GM19468 (cell line): ENCODE measurements around the gene SLC7A7.
"Not testable (repeated sequence)": the region's sequence is repeated elsewhere in the genome, so short reads cannot be mapped to it uniquely, and the experiment has no call there.

Experiments
- ATAC-seq: cut with Tn5 transposase; IDR thresholded peaks from one replicate; pipeline ENCODE4 v1.9.1; 2021; ENCODE audit warnings: mild to moderate bottlenecking, moderate library complexity, moderate number of reproducible peaks; ENCODE audit not compliant: unreplicated experiment; ENCODE audit errors: extremely low read depth

SLC7A7 gene

GRCh38 chr14:22814941-22815713, at the start of gene SLC7A7:
TSS of gene SLC7A7 (minus strand) at chr14:22815435. CDS start at chr14:22813398, 2,037 bp downstream.
- no peak for ATAC-seq

GRCh38 chr14:22864979-22865378, 49.7 kb upstream of the SLC7A7 start:
- ATAC-seq: no peak

DNA sequence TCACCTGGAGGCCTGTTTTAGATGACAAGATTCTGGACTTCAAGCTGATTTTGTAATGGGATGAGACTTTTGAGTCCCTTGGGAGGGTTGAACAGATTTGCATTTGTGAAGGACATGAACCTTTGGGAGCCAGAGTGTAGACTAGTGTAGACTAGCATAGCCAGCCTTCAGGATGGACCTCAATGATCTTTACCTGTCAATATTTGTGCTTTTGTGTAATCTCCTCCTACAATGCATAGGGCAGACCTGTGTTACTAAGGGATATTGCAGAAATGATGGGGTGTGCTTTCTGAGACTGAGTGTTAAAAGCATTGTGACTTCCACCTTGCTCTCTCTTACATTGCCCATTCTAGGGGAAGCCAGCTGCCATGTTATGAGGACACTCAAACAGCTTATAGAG, 46.4 kb upstream of the SLC7A7 start:
- ATAC-seq: no peak

DNA sequence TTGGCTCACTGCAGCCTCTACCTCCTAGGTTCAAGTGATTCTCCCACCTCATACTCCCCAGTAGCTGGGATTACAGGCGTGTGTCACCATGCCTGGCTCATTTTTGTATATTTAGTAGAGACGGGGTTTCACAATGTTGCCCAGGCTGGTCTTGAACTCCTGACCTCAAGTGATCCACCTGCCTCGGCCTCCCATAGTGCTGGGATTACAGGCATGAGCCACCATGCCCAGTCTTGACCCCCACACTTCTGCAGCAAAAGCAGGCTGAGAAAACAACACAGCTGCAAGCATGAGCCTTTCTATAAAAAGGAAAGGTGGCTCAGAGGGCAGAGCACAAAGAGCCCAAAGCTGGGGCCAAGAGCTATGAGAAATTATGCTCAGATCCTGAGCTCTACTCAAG, 45.1 kb upstream of the SLC7A7 start:
- ATAC-seq: not testable (repeated sequence)

GRCh38 chr14:22856428-22856827, 41.2 kb upstream of the SLC7A7 start:
- ATAC-seq: no peak

DNA sequence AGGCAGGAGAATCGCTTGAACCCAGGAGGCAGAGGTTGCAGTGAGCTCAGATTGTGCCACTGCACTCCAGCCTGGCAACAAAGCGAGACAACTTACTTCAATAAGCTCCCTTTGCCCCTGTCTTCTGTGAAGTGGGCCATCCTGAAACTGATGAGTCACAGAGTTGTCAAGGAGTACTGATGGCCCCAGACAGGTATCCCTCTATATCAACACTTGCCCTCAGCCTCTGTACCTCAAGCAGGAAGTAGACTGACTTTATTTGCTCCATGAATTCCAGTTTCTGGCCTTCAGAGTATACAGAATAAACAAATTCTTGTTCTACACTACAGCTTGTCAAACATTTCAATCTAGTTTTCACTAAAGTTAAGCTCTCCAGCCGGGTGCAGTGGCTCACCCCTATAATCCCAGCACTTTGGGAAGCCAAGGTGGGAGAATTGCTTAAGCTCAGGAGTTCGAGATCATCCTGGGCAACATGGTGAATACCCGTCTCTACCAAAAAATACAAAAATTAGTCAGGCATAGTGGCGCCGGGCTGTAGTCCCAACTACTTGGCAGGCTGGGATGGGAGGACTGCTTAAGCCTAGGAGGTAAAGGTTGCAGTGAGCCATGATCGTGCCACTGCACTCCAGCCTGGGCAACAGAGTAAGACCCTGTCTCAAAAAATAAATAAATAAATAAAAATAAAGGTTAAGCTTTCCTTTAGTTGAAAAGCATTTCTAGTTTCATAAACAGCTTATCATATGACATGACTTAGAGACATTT, 39.9 kb upstream of the SLC7A7 start:
- no peak for ATAC-seq

- ATAC-seq: not testable (repeated sequence)
Observed at GRCh38 chr14:22854296-22854695, 39.1 kb upstream of the SLC7A7 start.

DNA sequence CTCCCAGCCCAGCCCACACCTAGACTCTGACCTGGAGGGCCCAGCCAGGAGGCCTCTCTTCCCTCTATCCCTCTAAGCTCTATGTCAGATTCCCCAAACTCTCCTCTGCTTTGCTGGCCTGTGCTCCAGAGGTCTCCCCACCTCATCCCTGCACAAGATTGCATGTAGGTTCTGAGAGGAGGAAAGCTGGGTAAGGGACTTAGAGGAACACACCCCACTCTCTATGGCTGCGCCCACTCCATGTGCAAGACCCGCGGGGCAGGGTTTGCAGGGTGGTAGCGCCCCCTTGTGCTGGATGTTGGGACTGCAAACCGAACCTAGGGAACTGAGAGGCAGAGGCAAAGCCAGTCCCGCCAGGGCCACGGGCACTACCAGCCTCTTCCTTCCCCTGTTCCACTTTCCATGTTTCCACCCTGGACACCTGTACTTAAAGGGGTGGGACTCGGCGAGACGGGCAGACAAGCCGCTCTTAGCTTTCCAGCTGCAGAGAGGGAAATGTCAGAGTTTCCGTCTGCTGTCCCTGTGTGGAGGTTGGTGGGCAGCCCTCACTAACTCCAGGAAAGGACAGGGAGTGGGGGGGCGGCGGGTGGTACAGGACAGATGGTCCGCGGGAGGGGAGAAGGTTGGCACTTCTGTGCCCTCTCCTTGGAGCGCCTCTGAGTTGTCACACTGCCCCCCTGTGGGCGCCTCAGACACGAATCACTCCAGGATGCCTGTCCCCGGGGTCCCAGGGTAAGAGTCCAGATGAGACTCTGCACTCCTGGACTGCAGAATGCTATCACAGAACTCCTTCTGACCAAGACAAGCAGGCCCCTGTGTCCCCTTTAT, 37.9 kb upstream of the SLC7A7 start:
- ATAC-seq: no peak

DNA sequence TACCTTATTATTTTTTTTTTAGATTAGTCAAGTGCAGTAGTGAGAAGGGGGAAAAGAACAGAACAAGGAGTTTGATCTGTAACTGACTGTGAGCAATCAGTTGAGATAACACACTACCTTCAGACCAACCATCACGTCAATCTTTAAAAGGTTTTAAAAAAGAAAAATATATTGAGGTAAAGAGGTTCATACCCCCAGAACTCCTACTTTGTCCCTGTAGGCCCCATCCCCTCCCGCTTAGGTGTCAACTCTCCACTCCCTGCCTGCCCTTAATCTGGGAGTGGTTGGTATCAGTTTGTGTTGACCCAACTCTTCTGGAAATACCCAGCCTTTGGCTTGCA, 37.3 kb upstream of the SLC7A7 start:
- no peak for ATAC-seq

DNA sequence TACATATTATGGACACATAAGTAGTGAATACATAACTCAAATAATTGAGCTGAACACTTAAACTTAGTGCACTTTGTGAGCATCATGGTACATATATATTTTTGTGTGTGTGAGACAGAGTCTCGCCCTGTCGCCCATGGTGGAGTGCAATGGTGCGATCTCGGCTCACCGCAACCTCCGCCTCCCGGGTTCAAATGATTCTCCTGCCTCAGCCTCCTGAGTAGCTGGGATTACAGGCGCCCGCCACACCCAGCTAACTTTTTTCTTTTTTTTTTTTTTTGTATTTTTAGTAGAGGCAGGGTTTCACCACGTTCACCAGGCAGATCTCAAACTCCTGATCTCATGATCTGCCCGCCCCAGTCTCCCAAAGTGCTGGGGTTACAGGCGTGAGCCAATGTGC, 36.9 kb upstream of the SLC7A7 start:
- not testable (repeated sequence) for ATAC-seq

GRCh38 chr14:22850944-22851764, 35.9 kb upstream of the SLC7A7 start:
- ATAC-seq: no peak

DNA sequence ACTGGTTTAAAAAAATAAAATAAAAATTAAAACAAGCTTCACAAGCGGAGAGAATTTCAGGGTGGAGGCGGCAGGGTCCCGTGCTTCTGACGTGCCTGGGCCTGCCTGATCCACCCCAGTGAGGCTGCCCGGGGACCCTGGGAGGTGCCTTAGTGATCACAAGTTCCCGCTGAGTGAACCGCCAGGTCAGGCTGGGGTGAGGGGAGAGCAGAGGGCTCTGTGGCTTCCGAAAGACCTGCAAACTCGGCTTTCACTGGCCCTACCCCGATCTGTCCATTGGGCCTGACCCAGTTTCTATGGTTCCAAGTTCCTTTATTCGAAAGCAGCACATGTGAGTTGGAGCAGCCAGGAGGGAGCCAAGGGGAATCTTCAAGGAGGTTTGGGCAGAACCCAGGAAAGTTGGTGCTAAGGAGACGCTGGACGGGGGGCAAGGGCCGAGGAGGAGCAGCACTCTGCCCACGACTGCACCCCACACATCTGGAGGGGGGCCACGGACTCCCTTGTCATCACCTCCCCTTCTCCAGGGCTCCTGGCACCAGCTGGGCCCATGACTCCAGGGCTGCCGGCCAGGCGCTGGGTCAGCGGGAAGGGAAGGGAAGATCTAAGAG, 34.1 kb upstream of the SLC7A7 start:
- ATAC-seq: no peak

DNA sequence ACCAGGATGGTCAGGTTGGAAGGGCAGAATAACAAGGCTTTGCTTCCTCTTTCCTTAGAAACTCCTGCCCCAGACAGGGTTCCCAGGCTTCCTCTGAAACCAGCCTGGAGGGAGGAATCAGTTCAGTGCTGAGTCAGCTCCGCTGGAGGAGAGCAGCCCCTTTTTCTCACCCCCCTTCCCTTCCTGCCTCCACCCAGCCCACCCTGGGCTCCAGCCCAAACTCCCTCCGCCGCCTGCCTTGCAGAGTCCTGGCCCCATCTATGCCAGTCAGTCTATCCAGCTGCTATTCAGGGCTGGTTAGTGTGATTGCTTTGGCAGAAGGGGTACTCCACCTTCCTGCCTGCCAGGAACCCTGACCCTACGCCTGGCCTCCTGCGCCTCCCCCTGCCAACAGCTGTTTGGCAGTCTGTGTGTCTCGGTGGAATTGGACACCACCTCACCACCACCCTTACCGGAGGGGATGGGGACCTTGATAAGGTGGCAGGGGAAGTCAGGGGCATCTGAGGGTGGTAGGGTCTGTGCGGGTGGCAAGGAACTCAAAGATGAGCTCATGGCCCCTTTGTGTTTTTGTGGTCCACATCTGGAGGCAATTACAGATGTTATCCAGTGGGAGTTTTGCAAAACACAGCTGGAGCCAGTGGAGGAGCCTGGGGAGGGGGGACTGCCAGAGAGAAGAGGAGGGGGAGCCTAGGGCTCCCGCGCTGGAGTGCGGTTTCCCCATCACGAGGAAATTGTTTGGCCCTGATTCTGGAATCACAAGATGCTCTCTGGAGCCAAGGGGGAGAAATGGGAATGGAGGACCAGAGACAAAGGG, 33.3 kb upstream of the SLC7A7 start:
- ATAC-seq: no peak

GRCh38 chr14:22847661-22848341, 32.6 kb upstream of the SLC7A7 start:
- no peak for ATAC-seq

DNA sequence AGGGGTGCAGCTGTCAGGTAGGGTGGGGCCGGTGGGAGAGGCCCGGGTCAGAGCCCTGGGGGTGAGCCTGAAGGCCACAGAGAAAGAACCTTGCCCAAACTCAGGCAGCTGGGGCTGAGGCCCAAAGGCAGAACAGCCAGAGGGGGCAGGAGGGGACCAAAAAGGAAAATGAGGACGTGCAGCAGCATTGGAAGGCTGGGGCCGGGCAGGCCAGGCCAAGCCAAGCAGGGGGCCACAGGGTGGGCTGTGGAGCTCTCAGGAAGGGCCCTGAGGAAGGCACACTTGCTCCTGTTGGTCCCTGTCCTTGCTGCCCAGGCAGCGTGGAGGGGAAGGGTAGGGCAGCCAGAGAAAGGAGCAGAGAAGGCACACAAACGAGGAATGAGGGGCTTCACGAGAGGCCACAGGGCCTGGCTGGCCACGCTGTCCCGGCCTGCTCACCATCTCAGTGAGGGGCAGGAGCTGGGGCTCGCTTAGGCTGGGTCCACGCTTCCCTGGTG, 31.6 kb upstream of the SLC7A7 start:
- no peak for ATAC-seq

GRCh38 chr14:22845821-22846625, 30.8 kb upstream of the SLC7A7 start:
- no peak for ATAC-seq

- no peak for ATAC-seq
Observed at GRCh38 chr14:22845103-22845394, 29.8 kb upstream of the SLC7A7 start.
